ENCODE data around the gene RAI14.

DNA sequence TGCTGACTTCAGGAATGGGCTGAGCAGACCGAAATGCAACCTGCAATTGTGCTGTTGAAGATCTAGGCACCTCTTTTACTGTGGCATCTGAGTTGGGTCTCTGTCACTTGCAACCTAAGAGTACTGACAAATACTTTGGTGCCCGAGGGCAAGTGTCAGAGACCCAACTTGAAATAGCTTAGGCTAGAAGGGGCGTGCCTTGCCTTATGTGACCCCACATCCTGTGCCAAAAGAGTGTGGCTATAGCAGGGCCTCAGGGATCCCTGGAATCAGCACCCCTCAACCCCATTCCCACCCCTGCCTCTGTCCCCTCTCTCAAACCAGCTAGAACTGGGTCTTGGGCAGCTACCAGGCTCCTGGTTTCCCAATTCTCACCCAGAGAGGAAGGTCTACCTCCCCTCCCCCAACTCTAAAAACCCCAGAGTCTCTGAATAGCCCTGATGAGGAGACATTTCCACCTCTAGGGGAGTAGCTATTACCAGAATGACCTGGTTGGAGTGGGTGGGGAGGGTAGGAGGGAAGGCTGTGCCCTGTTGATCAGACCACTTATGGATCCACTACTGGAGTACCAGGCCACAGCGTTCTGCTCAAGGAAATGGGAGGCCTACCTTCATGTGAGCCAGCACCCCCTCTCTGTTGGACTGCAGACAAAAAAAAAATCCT is 17.5 kb downstream of the RAI14 start:
- TF ChIP-seq SPI1 (IDR thresholded peaks at IDR 0.05; ENCODE audit: low read depth, low read length) = no peak
- TF ChIP-seq POLR2A (IDR thresholded peaks at IDR 0.05; ENCODE audit: low read depth, low read length) = no peak
- TF ChIP-seq POLR2AphosphoS5 (IDR thresholded peaks at IDR 0.05; ENCODE audit: low read depth, low read length) = no peak
- no peak for TF ChIP-seq TAF1 (IDR thresholded peaks at IDR 0.05; ENCODE audit: low read depth, low read length)

All from GM12891 (cell line).